Measurements from ENCODE around the gene CBFA2T2.

DNA sequence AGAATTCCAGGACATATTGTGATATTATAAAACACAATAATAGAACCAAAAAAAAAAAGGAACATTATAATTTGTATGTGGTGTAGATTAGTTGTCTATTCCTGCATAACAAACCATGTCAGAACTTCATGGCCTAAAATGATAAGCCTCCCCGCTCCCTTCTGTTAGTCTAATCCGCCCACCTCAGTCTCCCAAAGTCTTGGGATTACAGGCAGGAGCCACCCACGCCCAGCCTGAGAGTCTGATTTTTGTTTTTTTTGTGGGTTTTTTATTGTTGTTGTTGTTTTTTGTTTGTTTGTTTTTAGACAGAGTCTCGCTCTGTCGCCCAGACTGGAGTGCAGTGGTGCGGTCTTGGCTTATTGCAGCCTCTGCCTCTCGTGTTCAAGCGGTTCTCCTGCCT is 111.1 kb downstream of the CBFA2T2 start:
- TF ChIP-seq, protein P1, sequence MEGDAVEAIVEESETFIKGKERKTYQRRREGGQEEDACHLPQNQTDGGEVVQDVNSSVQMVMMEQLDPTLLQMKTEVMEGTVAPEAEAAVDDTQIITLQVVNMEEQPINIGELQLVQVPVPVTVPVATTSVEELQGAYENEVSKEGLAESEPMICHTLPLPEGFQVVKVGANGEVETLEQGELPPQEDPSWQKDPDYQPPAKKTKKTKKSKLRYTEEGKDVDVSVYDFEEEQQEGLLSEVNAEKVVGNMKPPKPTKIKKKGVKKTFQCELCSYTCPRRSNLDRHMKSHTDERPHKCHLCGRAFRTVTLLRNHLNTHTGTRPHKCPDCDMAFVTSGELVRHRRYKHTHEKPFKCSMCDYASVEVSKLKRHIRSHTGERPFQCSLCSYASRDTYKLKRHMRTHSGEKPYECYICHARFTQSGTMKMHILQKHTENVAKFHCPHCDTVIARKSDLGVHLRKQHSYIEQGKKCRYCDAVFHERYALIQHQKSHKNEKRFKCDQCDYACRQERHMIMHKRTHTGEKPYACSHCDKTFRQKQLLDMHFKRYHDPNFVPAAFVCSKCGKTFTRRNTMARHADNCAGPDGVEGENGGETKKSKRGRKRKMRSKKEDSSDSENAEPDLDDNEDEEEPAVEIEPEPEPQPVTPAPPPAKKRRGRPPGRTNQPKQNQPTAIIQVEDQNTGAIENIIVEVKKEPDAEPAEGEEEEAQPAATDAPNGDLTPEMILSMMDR (conservative IDR thresholded peaks at IDR 0.05 in 1 of 2, IDR thresholded peaks at IDR 0.05 in 1 of 2; ENCODE audit: extremely low read depth in 1 of 2, insufficient read depth in 1 of 2, low read depth in 1 of 2, low read length in 2 of 2): no peak
- no peak for TF ChIP-seq EZH2 (IDR thresholded peaks at IDR 0.05; ENCODE audit: borderline replicate concordance, low read length)
